H9 (cell line): ENCODE results near the gene IL1B. TPM values are rescaled to one million over a fixed set of nuclear protein-coding genes. Genes with fewer than 3 reads are reported as not detected.
A peak's percentile ranks its signal among the peaks of the same experiment; 100 is the strongest.

Experiments
- DNase-seq: peaks from one replicate; pipeline ENCODE4 v3.0.0-alpha.2; 2017
- H2AFZ ChIP-seq: one replicate; pipeline ENCODE4 v1.6.1; 2013; ENCODE audit warnings: mild to moderate bottlenecking, low read length, control low read depth, moderate library complexity
- H2AK5ac ChIP-seq: 2 replicates; pipeline ENCODE4 v1.6.1; 2013; ENCODE audit warnings: low read length, control low read depth, mixed read lengths; ENCODE audit not compliant: insufficient read length
- H2BK120ac ChIP-seq: one replicate; pipeline ENCODE4 v1.6.1; 2013; ENCODE audit warnings: low read depth, mild to moderate bottlenecking, low read length, control low read depth, inconsistent platforms; ENCODE audit not compliant: poor library complexity, severe bottlenecking
- H2BK12ac ChIP-seq: 2 replicates; pipeline ENCODE4 v1.6.1; 2013; ENCODE audit warnings: low read length, control low read depth, mixed read lengths, low read depth; ENCODE audit not compliant: insufficient read length
- H2BK15ac ChIP-seq: 2 replicates; pipeline ENCODE4 v1.6.1; 2013; ENCODE audit warnings: low read depth, low read length, control low read depth
- H2BK20ac ChIP-seq: one replicate; pipeline ENCODE4 v1.6.1; 2013; ENCODE audit warnings: low read depth, mild to moderate bottlenecking, low read length, control low read depth, inconsistent platforms; ENCODE audit not compliant: poor library complexity, severe bottlenecking
- H2BK5ac ChIP-seq: 2 replicates; pipeline ENCODE4 v1.6.1; 2013; ENCODE audit warnings: low read length, control low read depth, mixed read lengths; ENCODE audit not compliant: insufficient read length
- H3K14ac ChIP-seq: 2 replicates; pipeline ENCODE4 v1.6.1; 2013; ENCODE audit warnings: low read length, control low read depth; ENCODE audit not compliant: insufficient read depth
- H3K18ac ChIP-seq: 2 replicates; pipeline ENCODE4 v1.6.1; 2013; ENCODE audit warnings: low read depth, mild to moderate bottlenecking, mixed read lengths, low read length, control low read depth; ENCODE audit not compliant: insufficient read length
- H3K23ac ChIP-seq: 2 replicates; pipeline ENCODE4 v1.6.1; 2013; ENCODE audit warnings: low read length, control low read depth, mixed read lengths, low read depth; ENCODE audit not compliant: insufficient read length
- H3K23me2 ChIP-seq: 2 replicates; pipeline ENCODE4 v1.6.1; 2013; ENCODE audit warnings: low read depth, mild to moderate bottlenecking, mixed read lengths, low read length, control low read depth; ENCODE audit not compliant: insufficient read length, poor library complexity, severe bottlenecking
- H3K27ac ChIP-seq: 2 replicates; pipeline ENCODE4 v1.5.1; 2013; ENCODE audit warnings: low read length, control low read depth, mixed read lengths, low read depth; ENCODE audit not compliant: insufficient read length
- H3K27me3 ChIP-seq: 2 replicates; pipeline ENCODE4 v1.6.1; 2013; ENCODE audit warnings: low read length, control low read depth, inconsistent platforms; ENCODE audit not compliant: insufficient read depth
- H3K4ac ChIP-seq: 2 replicates; pipeline ENCODE4 v1.6.1; 2013; ENCODE audit warnings: low read depth, mild to moderate bottlenecking, control low read depth, inconsistent platforms, low read length, moderate library complexity
- H3K4me1 ChIP-seq: 2 replicates; pipeline ENCODE4 v1.6.1; 2013; ENCODE audit warnings: low read length, control low read depth, inconsistent platforms; ENCODE audit not compliant: insufficient read depth
- H3K4me2 ChIP-seq: 2 replicates; pipeline ENCODE4 v1.6.1; 2013; ENCODE audit warnings: low read length, control low read depth, mixed read lengths; ENCODE audit not compliant: insufficient read length, insufficient read depth
- H3K56ac ChIP-seq: 2 replicates; pipeline ENCODE4 v1.6.1; 2013; ENCODE audit warnings: low read depth, mild to moderate bottlenecking, mixed read lengths, low read length, control low read depth; ENCODE audit not compliant: insufficient read length
- H3K79me1 ChIP-seq: 2 replicates; pipeline ENCODE4 v1.6.1; 2013; ENCODE audit warnings: low read depth, mild to moderate bottlenecking, moderate library complexity, low read length, control low read depth, inconsistent platforms; ENCODE audit not compliant: insufficient read depth, poor library complexity, severe bottlenecking
- H3K79me2 ChIP-seq: 2 replicates; pipeline ENCODE4 v1.6.1; 2013; ENCODE audit warnings: low read length, control low read depth, inconsistent platforms; ENCODE audit not compliant: insufficient read depth
- H3K9ac ChIP-seq: 2 replicates; pipeline ENCODE4 v1.6.1; 2013; ENCODE audit warnings: low read length, control low read depth, mixed read lengths; ENCODE audit not compliant: insufficient read length; ENCODE audit errors: extremely low read depth
- H3K9me3 ChIP-seq: one replicate; pipeline ENCODE4 v1.6.1; 2013; ENCODE audit warnings: low read depth, low read length, inconsistent platforms; ENCODE audit not compliant: control insufficient read depth
- H3T11ph ChIP-seq: one replicate; pipeline ENCODE4 v1.6.1; 2013; ENCODE audit warnings: mild to moderate bottlenecking, low read length, control low read depth, inconsistent platforms
- H4K20me1 ChIP-seq: one replicate; pipeline ENCODE4 v1.6.1; 2013; ENCODE audit not compliant: control insufficient read depth, insufficient read length, insufficient read depth
- H4K5ac ChIP-seq: 2 replicates; pipeline ENCODE4 v1.6.1; 2013; ENCODE audit warnings: low read depth, mild to moderate bottlenecking, mixed read lengths, low read length, control low read depth; ENCODE audit not compliant: insufficient read length
- H4K8ac ChIP-seq: replicated peaks from 2 replicates; pipeline ENCODE4 v1.6.1; 2013; ENCODE audit warnings: low read length, control low read depth, mixed read lengths, low read depth; ENCODE audit not compliant: insufficient read length
- H4K91ac ChIP-seq: 2 replicates; pipeline ENCODE4 v1.6.1; 2013; ENCODE audit warnings: low read depth, mild to moderate bottlenecking, moderate library complexity, mixed read lengths, low read length, control low read depth; ENCODE audit not compliant: insufficient read length
- H3K27ac Mint-ChIP-seq, 3 experiments: 2 replicates in 2 of 3; 3 replicates in 1 of 3; pipeline ENCODE4 v1.8.0; 2020 to 2021; ENCODE audit warnings: mixed read lengths in 3 of 3, mild to moderate bottlenecking in 1 of 3, moderate library complexity in 1 of 3
- H3K27me3 Mint-ChIP-seq: 2 replicates; pipeline ENCODE4 v1.8.0; 2021; ENCODE audit warnings: low read depth, mild to moderate bottlenecking, moderate library complexity, mixed read lengths
- H3K36me3 Mint-ChIP-seq, 3 experiments: 2 replicates in 2 of 3; 3 replicates in 1 of 3; pipeline ENCODE4 v1.8.0; 2020 to 2021; ENCODE audit warnings: low read depth in 3 of 3, mixed read lengths in 3 of 3; ENCODE audit not compliant: insufficient read depth in 1 of 3
- H3K4me1 Mint-ChIP-seq, 2 experiments: 2 replicates each; pipeline ENCODE4 v1.8.0; 2020; ENCODE audit warnings: mixed read lengths in 2 of 2
- H3K4me3 Mint-ChIP-seq, 2 experiments: 2 replicates in 1 of 2; 3 replicates in 1 of 2; pipeline ENCODE4 v1.8.0; 2020 to 2021; ENCODE audit warnings: mild to moderate bottlenecking in 2 of 2, mixed read lengths in 2 of 2, moderate library complexity in 1 of 2
- H3K9me3 Mint-ChIP-seq, 2 experiments: 2 replicates in 1 of 2; 3 replicates in 1 of 2; pipeline ENCODE4 v1.8.0; 2020; ENCODE audit warnings: mild to moderate bottlenecking in 2 of 2, mixed read lengths in 2 of 2, moderate library complexity in 1 of 2
- CTCF ChIP-seq: fragments of 200-600 bp; sonication (generic); conservative IDR thresholded peaks from 3 replicates; pipeline ENCODE4 v1.8.0; 2021; ENCODE audit warnings: antibody characterized with exemption, mild to moderate bottlenecking
- WGBS: extraction: QIAGEN DNeasy Blood & Tissue Kit; methylation state at CpG from one replicate; pipeline ENCODE4 v1.1.7; 2013; ENCODE audit warnings: missing lambda C conversion rate, low lambda C conversion rate, mixed read lengths; ENCODE audit not compliant: insufficient read length; ENCODE audit errors: extremely low coverage; 5-methylcytosine and 5-hydroxymethylcytosine counted together
- total RNA-seq: library from RNA; stranded (reverse); gene quantifications from 2 replicates; pipeline ENCODE4 v1.2.1, GENCODE V29; 2021

The IL1B gene
- total RNA-seq, 1 experiment from 2014 or later = not detected

GRCh38 chr2:112812318-112813267 is 24.0 kb downstream of the IL1B start:
- H2AFZ ChIP-seq = no peak overlapping the region
- no peak for DNase-seq
- H3K27ac ChIP-seq = no peak overlapping the region
- H3K36me3 Mint-ChIP-seq = peaks cover 0 to 2% (median 0%) of the 10 kb centered on the region in 3 experiments; a peak in 3 of 7 replicates
- no peaks in the 10 kb centered on the region for H3K27me3 ChIP-seq
- no peak overlapping the region for H4K8ac ChIP-seq
- H2BK120ac ChIP-seq = peak overlapping the region; percentile 67
- no peak overlapping the region for H3T11ph ChIP-seq
- H3K9me3 ChIP-seq = no peaks in the 10 kb centered on the region
- H2BK20ac ChIP-seq = no peak overlapping the region
- no peaks in the 10 kb centered on the region for H3K79me1 ChIP-seq
- no peak overlapping the region for H3K23ac ChIP-seq
- H3K9me3 Mint-ChIP-seq = peaks cover 0 to under 1% of the 10 kb centered on the region in 2 experiments; a peak in 1 of 5 replicates
- H3K56ac ChIP-seq = no peak overlapping the region
- no peak overlapping the region for H3K27ac Mint-ChIP-seq
- no peak overlapping the region for H3K18ac ChIP-seq
- H4K5ac ChIP-seq = no peak overlapping the region
- H3K14ac ChIP-seq = no peak overlapping the region
- peaks cover 14% of the 10 kb centered on the region; the same call in 1 of the 2 replicates for H3K4me1 ChIP-seq
- no peak overlapping the region for H3K4me2 ChIP-seq
- no peaks in the 10 kb centered on the region for H3K27me3 Mint-ChIP-seq
- H3K9ac ChIP-seq = no peak overlapping the region
- no peak overlapping the region for H2BK12ac ChIP-seq
- no CpG with 5 or more reads among the region's 14 CpGs for WGBS
- H2BK5ac ChIP-seq = no peak overlapping the region
- H4K91ac ChIP-seq = no peak overlapping the region
- no peak overlapping the region for H2AK5ac ChIP-seq
- no peak for TF ChIP-seq CTCF
- no peaks in the 10 kb centered on the region for H4K20me1 ChIP-seq
- H3K79me2 ChIP-seq = no peaks in the 10 kb centered on the region
- no peak overlapping the region for H2BK15ac ChIP-seq
- no peak overlapping the region for H3K4ac ChIP-seq
- H3K23me2 ChIP-seq = no peaks in the 10 kb centered on the region
- peaks cover 48 to 49% of the 10 kb centered on the region in 2 experiments for H3K4me1 Mint-ChIP-seq
- no peak overlapping the region for H3K4me3 Mint-ChIP-seq
